Endothelial cell of umbilical vein (primary cell): ENCODE measurements around the gene HSPB1. TPM values are rescaled to one million over a fixed set of nuclear protein-coding genes. Genes with fewer than 3 reads are reported as not detected.
A peak's percentile ranks its signal among the peaks of the same experiment; 100 is the strongest.

ENCODE experiments used
- BruUV-seq: library from RNA; stranded (reverse); fragments of 400-500 nt; replicated peaks from 2 replicates; lab custom pipeline; 2021; lab: Mats Ljungman, UMichigan
- CTCF ChIA-PET: fragments of 300-600, 350-600 bp; sonication (Branson Sonifier 250); formaldehyde crosslinking; loops from one replicate; lab custom pipeline; 2021; ENCODE audit warnings: antibody characterized with exemption, inconsistent platforms; lab: Charles Lee
- POLR2A ChIA-PET: fragments of 300-600, 350-600 bp; sonication (Branson Sonifier 250); formaldehyde crosslinking; loops from one replicate; lab custom pipeline; 2021; ENCODE audit warnings: antibody characterized with exemption, inconsistent platforms; lab: Charles Lee
- DNase-seq: peaks from one replicate; pipeline ENCODE4 v3.0.0-alpha.2; 2011; ENCODE audit warnings: low read depth, low spot score
- FAIRE-seq: peaks from 2 replicates; lab custom pipeline; 2011; peaks lifted over from hg19 to GRCh38; lab: Jason Lieb, UNC
- H2AFZ ChIP-seq: 2 replicates; pipeline ENCODE4 v1.6.0; 2012; ENCODE audit warnings: low read depth, low read length, control low read depth, inconsistent platforms
- H3K27ac ChIP-seq: 2 replicates; pipeline ENCODE4 v1.5.1; 2011; ENCODE audit warnings: low read depth, mild to moderate bottlenecking, control low read depth, low read length, moderate library complexity; ENCODE audit not compliant: insufficient read depth
- H3K27me3 ChIP-seq, 2 experiments: 2 replicates each; pipeline versions ENCODE4 v1.6.0 to v1.6.1; 2011; ENCODE audit warnings: low read length in 2 of 2, mixed read lengths in 1 of 2; ENCODE audit not compliant: control insufficient read depth in 2 of 2, insufficient read depth in 2 of 2
- H3K36me3 ChIP-seq, 2 experiments: 2 replicates in 1 of 2; 3 replicates in 1 of 2; pipeline ENCODE4 v1.5.1; 2011; ENCODE audit warnings: low read length in 2 of 2, mild to moderate bottlenecking in 1 of 2, moderate library complexity in 1 of 2; ENCODE audit not compliant: control insufficient read depth in 2 of 2, insufficient read depth in 2 of 2; ENCODE audit errors: extremely low read depth in 1 of 2
- H3K4me1 ChIP-seq: 3 replicates; pipeline ENCODE4 v1.5.1; 2011; ENCODE audit warnings: mild to moderate bottlenecking, low read length; ENCODE audit not compliant: control insufficient read depth, insufficient read depth; ENCODE audit errors: extremely low read depth
- H3K4me2 ChIP-seq: 2 replicates; pipeline ENCODE4 v1.6.1; 2011; ENCODE audit warnings: low read length, control low read depth, mixed read lengths; ENCODE audit not compliant: insufficient read depth
- H3K4me3 ChIP-seq, 3 experiments: fragments of 200-600 bp in 1 of 3; sonication (generic), shearing (Covaris generic) in 1 of 3; replicated peaks in 1 of 3; 2 replicates each; pipeline ENCODE4 v1.5.1; 2011 to 2016; ENCODE audit warnings: control low read depth in 3 of 3, low read length in 3 of 3, mild to moderate bottlenecking in 2 of 3, inconsistent platforms in 1 of 3, low read depth in 1 of 3, moderate library complexity in 1 of 3; ENCODE audit not compliant: insufficient read depth in 1 of 3
- H3K79me2 ChIP-seq: 2 replicates; pipeline ENCODE4 v1.6.0; 2012; ENCODE audit warnings: low read length, inconsistent platforms; ENCODE audit not compliant: control insufficient read depth, insufficient read depth
- H3K9ac ChIP-seq: replicated peaks from 2 replicates; pipeline ENCODE3; 2011; ENCODE audit warnings: low read length, control low read depth; ENCODE audit not compliant: insufficient read depth; ENCODE audit errors: extremely low read depth
- H3K9me1 ChIP-seq: replicated peaks from 3 replicates; pipeline ENCODE4 v1.6.0; 2011; ENCODE audit warnings: mild to moderate bottlenecking, low read length; ENCODE audit not compliant: control insufficient read depth, insufficient read depth; ENCODE audit errors: extremely low read depth
- H3K9me3 ChIP-seq: replicated peaks from 2 replicates; pipeline ENCODE4 v1.5.1; 2012; ENCODE audit warnings: low read length, inconsistent platforms; ENCODE audit not compliant: control insufficient read depth, insufficient read depth
- H4K20me1 ChIP-seq: replicated peaks from 2 replicates; pipeline ENCODE3; 2011; ENCODE audit warnings: mild to moderate bottlenecking, low read length; ENCODE audit not compliant: control insufficient read depth, insufficient read depth; ENCODE audit errors: extremely low read depth
- EZH2 ChIP-seq: IDR thresholded peaks from 2 replicates; pipeline ENCODE4 v1.6.1; 2012; ENCODE audit warnings: borderline replicate concordance, low read depth, mild to moderate bottlenecking, moderate library complexity, low read length, inconsistent platforms; ENCODE audit not compliant: severe bottlenecking
- FOS ChIP-seq: IDR thresholded peaks from 2 replicates; pipeline ENCODE4 v1.6.1; 2011; ENCODE audit warnings: mild to moderate bottlenecking, low read length, moderate library complexity, borderline replicate concordance; ENCODE audit not compliant: insufficient read depth
- JUN ChIP-seq: IDR thresholded peaks from 2 replicates; pipeline ENCODE4 v1.6.1; 2011; ENCODE audit warnings: borderline replicate concordance, low read depth; ENCODE audit not compliant: insufficient read length, insufficient read depth
- dilution Hi-C: fragments of 300-500 bp; cut with MboI; formaldehyde crosslinking; loops from one replicate; pipeline ENCODE4 v1.15.0; 2019; ENCODE audit warnings: low sequenced_read_pairs; ENCODE audit not compliant: extremely low pct_ligation_motif_present
- intact Hi-C: fragments of 100-400 bp; cut with micrococcal nuclease; formaldehyde crosslinking; loops from one replicate; pipeline ENCODE4 v1.10.0; 2022
- polyA plus RNA-seq, 4 experiments: library from polyadenylated mRNA; depleted of rRNA in 3 of 4; stranded (reverse) in 3 of 4; unstranded in 1 of 4; fragments of >200 nt; gene quantifications; 2 replicates each; pipeline versions ENCODE4 v1.2.1 to v1.2.3, GENCODE V29; 2011 to 2012; ENCODE audit warnings: missing spikeins in 1 of 4
- total RNA-seq: library from RNA; stranded (reverse); gene quantifications from 2 replicates; pipeline ENCODE4 v1.2.3, GENCODE V29; 2021
- TF ChIP-seq, protein P1 (sequence below), 2 donors: IDR thresholded peaks; 1 replicate in 1 of 2; 2 replicates in 1 of 2; pipeline ENCODE4 v1.5.1; 2011; ENCODE audit warnings: low read length in 2 of 2, mild to moderate bottlenecking in 2 of 2, moderate library complexity in 2 of 2, control low read depth in 1 of 2, inconsistent platforms in 1 of 2, low read depth in 1 of 2; ENCODE audit not compliant: insufficient read depth in 1 of 2; ENCODE audit errors: extremely low read depth in 1 of 2

Gene HSPB1
- total and polyA plus RNA-seq, 2 donors (not counting 3 experiments of a cell fraction or from before 2014, with no cell fraction given), result 1,748 to 3,130 TPM

DNA sequence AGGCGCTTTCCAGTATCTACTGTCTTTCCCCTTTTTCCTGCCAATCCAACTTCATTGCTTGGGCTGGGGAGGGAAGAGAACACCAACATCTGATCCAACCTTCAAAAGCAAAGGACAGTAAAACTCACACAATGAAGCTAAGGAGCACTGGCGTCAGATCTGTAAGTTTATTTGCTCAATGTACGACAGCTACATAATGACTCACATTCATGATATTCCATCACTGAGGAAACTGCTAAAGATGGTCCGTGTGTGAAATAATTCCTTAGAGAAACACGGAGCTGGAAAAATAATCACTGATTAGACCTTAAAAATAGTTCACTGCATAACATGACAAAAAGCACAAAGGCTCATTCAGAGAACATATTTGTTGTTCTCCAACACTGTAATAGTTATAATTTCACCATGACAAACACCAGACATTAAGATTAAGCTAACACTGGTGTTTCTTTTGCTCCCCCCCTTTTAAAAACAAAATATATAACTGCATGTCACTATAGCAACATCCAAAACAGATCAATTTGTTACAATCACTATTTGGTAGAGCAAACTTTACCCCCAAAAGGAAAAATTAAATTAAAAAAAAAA lies 24.3 kb downstream of the HSPB1 start:
- DNase-seq (peak; percentile 72), FAIRE-seq (peak; percentile 46)
- Histone ChIP-seq H3K4me1 (peaks cover 9% of the 10 kb centered on the region), H3K4me2 (no peak overlapping the region), H3K79me2 (peaks cover 74% of the 10 kb centered on the region), H3K9me3 (no peaks in the 10 kb centered on the region), H3K9me1 (no peaks in the 10 kb centered on the region), H2AFZ (no peak overlapping the region), H4K20me1 (peaks cover 6% of the 10 kb centered on the region), H3K4me3 (no peak overlapping the region), H3K36me3 (peaks cover 7 to 18% of the 10 kb centered on the region in 2 experiments), H3K27me3 (no peaks in the 10 kb centered on the region), H3K9ac (no peak overlapping the region), H3K27ac (peak overlapping the region; percentile 62)
- dilution Hi-C loops, result no loop called here
- TF ChIP-seq JUN (peak; percentile 31), FOS (peak; percentile 45)
- TF ChIP-seq, protein P1, sequence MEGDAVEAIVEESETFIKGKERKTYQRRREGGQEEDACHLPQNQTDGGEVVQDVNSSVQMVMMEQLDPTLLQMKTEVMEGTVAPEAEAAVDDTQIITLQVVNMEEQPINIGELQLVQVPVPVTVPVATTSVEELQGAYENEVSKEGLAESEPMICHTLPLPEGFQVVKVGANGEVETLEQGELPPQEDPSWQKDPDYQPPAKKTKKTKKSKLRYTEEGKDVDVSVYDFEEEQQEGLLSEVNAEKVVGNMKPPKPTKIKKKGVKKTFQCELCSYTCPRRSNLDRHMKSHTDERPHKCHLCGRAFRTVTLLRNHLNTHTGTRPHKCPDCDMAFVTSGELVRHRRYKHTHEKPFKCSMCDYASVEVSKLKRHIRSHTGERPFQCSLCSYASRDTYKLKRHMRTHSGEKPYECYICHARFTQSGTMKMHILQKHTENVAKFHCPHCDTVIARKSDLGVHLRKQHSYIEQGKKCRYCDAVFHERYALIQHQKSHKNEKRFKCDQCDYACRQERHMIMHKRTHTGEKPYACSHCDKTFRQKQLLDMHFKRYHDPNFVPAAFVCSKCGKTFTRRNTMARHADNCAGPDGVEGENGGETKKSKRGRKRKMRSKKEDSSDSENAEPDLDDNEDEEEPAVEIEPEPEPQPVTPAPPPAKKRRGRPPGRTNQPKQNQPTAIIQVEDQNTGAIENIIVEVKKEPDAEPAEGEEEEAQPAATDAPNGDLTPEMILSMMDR (IDR thresholded peaks at IDR 0.05; ENCODE audit: extremely low read depth in 1 of 2, insufficient read depth in 1 of 2, low read depth in 1 of 2, low read length in 2 of 2), result no peak
- no TSS peak for BruUV-seq
- intact Hi-C loops, result no loop called here
- CTCF ChIA-PET, result interaction anchor here (0.5 to 1.1 kb wide), 6 partner anchors 8 to 148 kb away, joined by 3 to 5 read pairs (median 4); no protein-coding TSS in a partner anchor
- POLR2A ChIA-PET, result interaction anchor here (0.9 to 1.4 kb wide), 2 partner anchors 9 to 32 kb away, joined by 3 to 4 read pairs; partner anchors contain the start of gene YWHAG

DNA sequence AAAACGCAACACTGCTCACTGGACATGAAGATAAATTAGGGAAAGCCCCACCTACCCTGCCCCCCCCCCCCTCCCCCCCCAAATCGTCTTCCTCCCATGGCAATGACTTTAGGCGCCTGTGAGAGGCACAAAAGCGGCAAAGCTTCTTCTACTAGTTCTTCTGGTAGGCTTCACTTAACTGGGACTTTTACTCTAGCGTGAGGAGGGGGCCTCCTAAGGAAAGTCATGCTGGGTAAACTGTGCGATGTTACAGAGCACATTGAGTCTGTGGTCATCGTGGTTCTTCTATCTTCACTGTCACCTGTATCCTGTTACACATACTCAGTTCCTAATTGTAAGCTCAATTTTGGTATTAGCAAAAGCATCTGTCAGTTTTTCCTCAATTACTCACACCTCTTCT lies 25.1 kb downstream of the HSPB1 start:
- Histone ChIP-seq H4K20me1 (peaks cover 8% of the 10 kb centered on the region), H3K4me3 (no peak overlapping the region), H3K27me3 (no peaks in the 10 kb centered on the region), H3K79me2 (peaks cover 83% of the 10 kb centered on the region), H3K36me3 (peaks cover 7 to 20% of the 10 kb centered on the region in 2 experiments), H3K4me2 (no peak overlapping the region), H3K9me3 (no peaks in the 10 kb centered on the region), H2AFZ (no peak overlapping the region), H3K4me1 (peaks cover 9% of the 10 kb centered on the region), H3K27ac (no peak overlapping the region), H3K9me1 (no peaks in the 10 kb centered on the region), H3K9ac (no peak overlapping the region)
- no peak for FAIRE-seq
- CTCF ChIA-PET, result interaction anchor here (1.3 kb wide), 1 partner anchor 9 kb away, joined by 7 read pairs; no protein-coding TSS in a partner anchor
- intact Hi-C loops (no loop called here), dilution Hi-C loops (no loop called here)
- POLR2A ChIA-PET, result interaction anchor here (0.6 kb wide), 1 partner anchor 23 kb away, joined by 4 read pairs; no protein-coding TSS in a partner anchor
- TF ChIP-seq EZH2 (no peak), JUN (peak; percentile 54)
- peak; percentile 56 for DNase-seq
- no TSS peak for BruUV-seq
